Astrocyte (in vitro differentiated cells and primary cell): Measurements from ENCODE around the gene SNPH.

Source experiments
- EZH2 ChIP-seq: IDR thresholded peaks from 2 replicates; pipeline ENCODE4 v1.6.1; 2012; ENCODE audit warnings: mild to moderate bottlenecking, low read length, inconsistent platforms; ENCODE audit not compliant: insufficient read depth
- TF ChIP-seq, protein P1 (sequence below): IDR thresholded peaks from 2 replicates; pipeline ENCODE4 v1.5.1; 2011; ENCODE audit warnings: low read depth, mild to moderate bottlenecking, inconsistent platforms, low read length, moderate library complexity; ENCODE audit not compliant: insufficient read depth

DNA sequence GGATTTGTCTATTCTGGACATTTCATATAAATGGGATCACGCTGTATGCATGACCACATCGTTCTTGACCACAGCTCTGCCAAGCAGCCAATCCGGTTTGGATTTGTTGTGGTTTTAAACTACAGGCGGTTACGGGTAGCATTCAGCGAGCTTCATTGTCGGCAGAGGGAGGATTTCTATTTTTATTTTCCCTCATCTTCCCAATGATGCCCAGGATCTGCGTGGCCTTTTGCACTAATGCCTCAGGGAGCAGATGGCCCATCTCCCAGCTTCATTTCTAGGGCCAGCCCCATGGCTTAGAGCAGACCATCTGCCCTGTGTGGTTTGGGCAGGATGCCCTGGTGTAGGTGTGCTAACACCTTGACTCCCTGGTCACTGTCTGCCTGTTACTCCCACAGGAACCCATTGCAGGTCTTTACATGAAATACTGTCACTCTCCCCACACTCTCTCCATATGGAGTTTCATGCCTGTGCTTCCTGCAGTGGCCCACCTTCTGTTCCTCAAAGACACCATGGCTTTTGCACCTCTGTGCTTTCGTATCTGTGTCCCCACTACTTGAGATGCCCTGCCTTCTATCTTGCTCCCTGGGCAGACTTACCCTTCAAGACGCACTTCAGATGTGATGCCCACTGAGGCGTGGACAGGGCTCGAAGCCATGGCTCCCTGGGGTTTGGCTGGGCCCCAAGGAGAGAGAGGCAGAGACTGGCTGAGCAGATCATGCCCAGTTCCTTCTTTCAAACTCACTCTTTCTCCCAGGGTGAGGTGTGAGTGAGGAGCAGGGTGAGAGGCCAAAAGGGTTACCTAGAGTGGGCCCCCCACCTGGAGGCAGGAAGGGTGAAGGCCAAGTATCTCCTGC, 36.8 kb downstream of the SNPH start:
- TF ChIP-seq, protein P1, sequence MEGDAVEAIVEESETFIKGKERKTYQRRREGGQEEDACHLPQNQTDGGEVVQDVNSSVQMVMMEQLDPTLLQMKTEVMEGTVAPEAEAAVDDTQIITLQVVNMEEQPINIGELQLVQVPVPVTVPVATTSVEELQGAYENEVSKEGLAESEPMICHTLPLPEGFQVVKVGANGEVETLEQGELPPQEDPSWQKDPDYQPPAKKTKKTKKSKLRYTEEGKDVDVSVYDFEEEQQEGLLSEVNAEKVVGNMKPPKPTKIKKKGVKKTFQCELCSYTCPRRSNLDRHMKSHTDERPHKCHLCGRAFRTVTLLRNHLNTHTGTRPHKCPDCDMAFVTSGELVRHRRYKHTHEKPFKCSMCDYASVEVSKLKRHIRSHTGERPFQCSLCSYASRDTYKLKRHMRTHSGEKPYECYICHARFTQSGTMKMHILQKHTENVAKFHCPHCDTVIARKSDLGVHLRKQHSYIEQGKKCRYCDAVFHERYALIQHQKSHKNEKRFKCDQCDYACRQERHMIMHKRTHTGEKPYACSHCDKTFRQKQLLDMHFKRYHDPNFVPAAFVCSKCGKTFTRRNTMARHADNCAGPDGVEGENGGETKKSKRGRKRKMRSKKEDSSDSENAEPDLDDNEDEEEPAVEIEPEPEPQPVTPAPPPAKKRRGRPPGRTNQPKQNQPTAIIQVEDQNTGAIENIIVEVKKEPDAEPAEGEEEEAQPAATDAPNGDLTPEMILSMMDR: no peak
- no peak for TF ChIP-seq EZH2
